HepG2 (cell line): ENCODE results near the gene ZNF829. TPM values are rescaled to one million over a fixed set of nuclear protein-coding genes. Genes with fewer than 3 reads are reported as not detected.

ENCODE experiments used
- ATAC-seq: fragments of 200-7000 bp; cut with Tn5 transposase; 3 replicates; pipeline ENCODE4 v1.9.1; 2020; ENCODE audit warnings: mild to moderate bottlenecking, moderate library complexity
- BruUV-seq: library from RNA; stranded (reverse); fragments of 400-500 nt; replicated peaks from 2 replicates; lab custom pipeline; 2021; lab: Mats Ljungman, UMichigan
- CTCF ChIA-PET: fragments of 300-600 bp; formaldehyde crosslinking; extraction: SDS; loops from one replicate; lab custom pipeline; 2021; ENCODE audit warnings: low total read pairs, inconsistent platforms, low intra/inter-chr PET ratio; lab: Yijun Ruan, JAX
- POLR2A ChIA-PET: fragments of 350-600 bp; sonication (Branson Sonifier 250); formaldehyde crosslinking; loops from one replicate; lab custom pipeline; 2020; ENCODE audit warnings: antibody characterized with exemption, inconsistent platforms; lab: Yijun Ruan, JAX
- DNase-seq: peaks from one replicate; pipeline ENCODE4 v3.0.0-alpha.2; 2015; ENCODE audit warnings: low spot score
- FAIRE-seq: peaks from 3 replicates; lab custom pipeline; 2011; peaks lifted over from hg19 to GRCh38; lab: Jason Lieb, UNC
- H2AFZ ChIP-seq: one replicate; pipeline ENCODE4 v1.6.1; 2011; ENCODE audit warnings: low read length, inconsistent platforms
- H3K27ac ChIP-seq: fragments of 300-600 bp; 3 replicates; pipeline ENCODE4 v1.8.0; 2011; ENCODE audit warnings: mixed run types, mild to moderate bottlenecking, mixed read lengths, low read length, inconsistent platforms; ENCODE audit not compliant: insufficient read depth; ENCODE audit errors: extremely low read length
- H3K27me3 ChIP-seq, 2 experiments: fragments of 200-600 bp in 1 of 2; 2 replicates in 1 of 2; 3 replicates in 1 of 2; pipeline versions ENCODE4 v1.6.0 to v1.8.0; 2011; ENCODE audit warnings: low read length in 2 of 2, mild to moderate bottlenecking in 2 of 2, moderate library complexity in 2 of 2, inconsistent platforms in 1 of 2; ENCODE audit not compliant: insufficient read depth in 2 of 2, control insufficient read depth in 1 of 2
- H3K36me3 ChIP-seq, 2 experiments: fragments of 200-600 bp in 1 of 2; replicated peaks in 1 of 2; 2 replicates in 1 of 2; 3 replicates in 1 of 2; pipeline versions ENCODE4 v1.5.1 to v1.8.0; 2011; ENCODE audit warnings: low read length in 2 of 2, inconsistent platforms in 1 of 2; ENCODE audit not compliant: insufficient read depth in 2 of 2, control insufficient read depth in 1 of 2
- H3K4me1 ChIP-seq: 2 replicates; pipeline ENCODE4 v1.5.1; 2012; ENCODE audit warnings: low read length, inconsistent platforms; ENCODE audit not compliant: insufficient read depth
- H3K4me2 ChIP-seq: 2 replicates; pipeline ENCODE4 v1.6.0; 2011; ENCODE audit warnings: low read depth, low read length, inconsistent platforms
- H3K4me3 ChIP-seq, 3 experiments: fragments of 200-600 bp in 1 of 3; sonication (generic), shearing (Covaris generic) in 1 of 3; replicated peaks in 1 of 3; 2 replicates each; pipeline ENCODE4 v1.5.1; 2011 to 2016; ENCODE audit warnings: low read length in 3 of 3, inconsistent platforms in 2 of 3, low read depth in 2 of 3, mild to moderate bottlenecking in 2 of 3, control low read depth in 1 of 3, mixed read lengths in 1 of 3; ENCODE audit not compliant: insufficient read depth in 1 of 3
- H3K79me2 ChIP-seq: one replicate; pipeline ENCODE4 v1.6.1; 2011; ENCODE audit warnings: low read length, inconsistent platforms; ENCODE audit not compliant: insufficient read depth
- H3K9ac ChIP-seq: 2 replicates; pipeline ENCODE4 v1.6.0; 2011; ENCODE audit warnings: mild to moderate bottlenecking, low read depth, low read length, inconsistent platforms; ENCODE audit not compliant: insufficient read depth
- H3K9me3 ChIP-seq: 2 replicates; pipeline ENCODE4 v1.5.1; 2012; ENCODE audit warnings: mild to moderate bottlenecking, low read length
- H4K20me1 ChIP-seq: 2 replicates; pipeline ENCODE4 v1.6.0; 2011; ENCODE audit warnings: inconsistent platforms, mild to moderate bottlenecking, low read length, moderate library complexity; ENCODE audit not compliant: insufficient read depth
- CBX2 ChIP-seq, 2 experiments: fragments of 200-600 bp in 1 of 2; sonication (generic); formaldehyde crosslinking in 1 of 2; IDR thresholded peaks; 2 replicates each; pipeline versions ENCODE4 v1.7.0 to v1.8.1; 2018 to 2022; ENCODE audit warnings: low read depth in 2 of 2, low read length in 1 of 2, mild to moderate bottlenecking in 1 of 2, missing genetic modification reagents in 1 of 2
- CREM ChIP-seq, 2 experiments: sonication (generic) in 1 of 2; formaldehyde crosslinking in 1 of 2; IDR thresholded peaks; 2 replicates each; pipeline versions ENCODE4 v1.4.0 to v1.6.1; 2016 to 2020; ENCODE audit warnings: antibody characterized with exemption in 1 of 2, mild to moderate bottlenecking in 1 of 2, missing genetic modification reagents in 1 of 2
- MIXL1 ChIP-seq: IDR thresholded peaks from 2 replicates; pipeline ENCODE4 v1.6.1; 2016
- RXRA ChIP-seq: sonication (generic); formaldehyde crosslinking; IDR thresholded peaks from 2 replicates; pipeline ENCODE4 v1.5.1; 2020; ENCODE audit warnings: missing genetic modification reagents
- SAFB2 ChIP-seq: sonication (generic); formaldehyde crosslinking; IDR thresholded peaks from 2 replicates; pipeline ENCODE4 v1.5.1; 2020; ENCODE audit warnings: missing genetic modification reagents, low read depth, mild to moderate bottlenecking, borderline replicate concordance
- SMC3 ChIP-seq: IDR thresholded peaks from 2 replicates; pipeline ENCODE4 v1.6.1; 2011; ENCODE audit warnings: low read length, improper control_type of control experiment
- TEAD3 ChIP-seq: optimal IDR thresholded peaks from 2 replicates; pipeline ENCODE3; 2016; ENCODE audit warnings: borderline replicate concordance
- ZNF160 ChIP-seq: sonication (generic); formaldehyde crosslinking; IDR thresholded peaks from 2 replicates; pipeline ENCODE4 v1.8.0; 2022; ENCODE audit warnings: mild to moderate bottlenecking, inconsistent platforms, missing genetic modification reagents
- ZNF232 ChIP-seq: sonication (generic); formaldehyde crosslinking; IDR thresholded peaks from 2 replicates; pipeline ENCODE4 v1.4.0; 2020; ENCODE audit warnings: missing genetic modification reagents, borderline replicate concordance
- ZNF329 ChIP-seq: sonication (generic); formaldehyde crosslinking; IDR thresholded peaks from 2 replicates; pipeline ENCODE4 v1.9.0; 2021; ENCODE audit warnings: low read depth, mild to moderate bottlenecking, missing genetic modification reagents
- ZNF740 ChIP-seq: sonication (generic); formaldehyde crosslinking; IDR thresholded peaks from 2 replicates; pipeline ENCODE4 v1.4.0; 2020; ENCODE audit warnings: missing genetic modification reagents
- ZNF768 ChIP-seq: sonication (generic); formaldehyde crosslinking; IDR thresholded peaks from 2 replicates; pipeline ENCODE4 v1.4.0; 2020; ENCODE audit warnings: missing genetic modification reagents
- WGBS: methylation state at CpG from one replicate; pipeline ENCODE4 v1.1.6; 2017; ENCODE audit warnings: low lambda C conversion rate; 5-methylcytosine and 5-hydroxymethylcytosine counted together
- in situ Hi-C: cut with HindIII; loops from 2 replicates; pipeline ENCODE4 v1.10.0; 2017; ENCODE audit warnings: low pct_unique_long_range_greater_than_20kb; ENCODE audit not compliant: extremely low pct_ligation_motif_present
- intact Hi-C: fragments of 100-400 bp; cut with micrococcal nuclease; formaldehyde crosslinking; loops from one replicate; pipeline ENCODE4 v1.10.0; 2022; ENCODE audit not compliant: unreplicated experiment
- polyA plus RNA-seq, 8 experiments: library from polyadenylated mRNA; depleted of rRNA in 3 of 8; stranded (reverse) in 7 of 8; unstranded in 1 of 8; fragments of >200 nt; fragmentation: Illumina TruSeq in 4 of 8; extraction: Trizol in 4 of 8; gene quantifications; 2 replicates each; pipeline versions ENCODE4 v1.2.1 to v1.2.3, GENCODE V29; 2011 to 2016; ENCODE audit warnings: low read depth in 4 of 8, missing spikeins in 1 of 8, mixed read lengths in 1 of 8; ENCODE audit not compliant: insufficient read depth in 1 of 8
- total RNA-seq, 5 experiments: library from RNA; depleted of rRNA; stranded (reverse); fragments of >200 nt; fragmentation: Illumina TruSeq; extraction: Trizol; gene quantifications; 2 replicates each; pipeline ENCODE4 v1.2.3, GENCODE V29; 2016; ENCODE audit warnings: low read depth in 1 of 5
- TF ChIP-seq, protein P1 (sequence below): IDR thresholded peaks from 2 replicates; pipeline ENCODE4 v1.6.1; 2016; ENCODE audit warnings: missing genetic modification reagents, missing compliant biosample characterization
- TF ChIP-seq, protein P2 (sequence below), 2 experiments: fragments of 450-650 bp in 1 of 2; sonication (generic) in 1 of 2; formaldehyde crosslinking; IDR thresholded peaks; 2 replicates each; pipeline versions ENCODE4 v1.5.0 to v1.8.0; 2020 to 2022; ENCODE audit warnings: mild to moderate bottlenecking in 1 of 2, missing genetic modification reagents in 1 of 2
- TF ChIP-seq, protein P3 (sequence below): sonication (generic); formaldehyde crosslinking; IDR thresholded peaks from 2 replicates; pipeline ENCODE4 v1.5.0; 2020; ENCODE audit warnings: mild to moderate bottlenecking, missing genetic modification reagents

ZNF829 gene
- total and polyA plus RNA-seq, 2 of the 13 experiments (the other 11 are each of a cell fraction or from before 2014, with no cell fraction given) = 0.15 to 0.86 TPM

- BruUV-seq = no TSS peak
- no peaks in the 10 kb centered on the region for H4K20me1 ChIP-seq
- FAIRE-seq = no peak
- H3K79me2 ChIP-seq = peaks cover 6% of the 10 kb centered on the region
- no peak for ATAC-seq
- DNase-seq = no peak
- WGBS = 100% methylated on average over 1 of the region's 1 CpG
- no peaks in the 10 kb centered on the region for H3K36me3 ChIP-seq
- intact Hi-C loops = no loop called here
- no peak overlapping the region for H3K9ac ChIP-seq
- peaks cover 0 to 4% of the 10 kb centered on the region in 2 experiments; a peak in 1 of 5 replicates for H3K27me3 ChIP-seq
- POLR2A ChIA-PET = interaction anchor here (4.8 kb wide), 1 partner anchor 10 kb away, joined by 169 read pairs; the partner anchor contains the start of gene ZNF790
- no peak overlapping the region for H3K4me3 ChIP-seq
- no peak overlapping the region for H3K4me2 ChIP-seq
- H3K9me3 ChIP-seq = no peaks in the 10 kb centered on the region
- TF ChIP-seq SAFB2 (CRISPR knock-in tag) (no peak), ZNF232 (no peak), CREM (IDR thresholded peaks at IDR 0.05) (no peak), CREM (CRISPR knock-in tag; IDR thresholded peaks at IDR 0.05) (no peak), MIXL1 (CRISPR knock-in tag) (no peak), ZNF329 (CRISPR knock-in tag) (no peak), SMC3 (no peak)
- TF ChIP-seq, protein P1, sequence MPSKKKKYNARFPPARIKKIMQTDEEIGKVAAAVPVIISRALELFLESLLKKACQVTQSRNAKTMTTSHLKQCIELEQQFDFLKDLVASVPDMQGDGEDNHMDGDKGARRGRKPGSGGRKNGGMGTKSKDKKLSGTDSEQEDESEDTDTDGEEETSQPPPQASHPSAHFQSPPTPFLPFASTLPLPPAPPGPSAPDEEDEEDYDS (CRISPR knock-in tag) = no peak
- TF ChIP-seq, all 625 proteins: peak for 0
- in situ Hi-C loops = no loop called here
- CTCF ChIA-PET = no interaction called here
- Histone ChIP-seq H2AFZ (no peak overlapping the region), H3K4me1 (peaks cover 12% of the 10 kb centered on the region), H3K27ac (no peak overlapping the region)
Observed at GRCh38 chr19:36847968-36848367, 68.1 kb downstream of the ZNF829 start.

DNA sequence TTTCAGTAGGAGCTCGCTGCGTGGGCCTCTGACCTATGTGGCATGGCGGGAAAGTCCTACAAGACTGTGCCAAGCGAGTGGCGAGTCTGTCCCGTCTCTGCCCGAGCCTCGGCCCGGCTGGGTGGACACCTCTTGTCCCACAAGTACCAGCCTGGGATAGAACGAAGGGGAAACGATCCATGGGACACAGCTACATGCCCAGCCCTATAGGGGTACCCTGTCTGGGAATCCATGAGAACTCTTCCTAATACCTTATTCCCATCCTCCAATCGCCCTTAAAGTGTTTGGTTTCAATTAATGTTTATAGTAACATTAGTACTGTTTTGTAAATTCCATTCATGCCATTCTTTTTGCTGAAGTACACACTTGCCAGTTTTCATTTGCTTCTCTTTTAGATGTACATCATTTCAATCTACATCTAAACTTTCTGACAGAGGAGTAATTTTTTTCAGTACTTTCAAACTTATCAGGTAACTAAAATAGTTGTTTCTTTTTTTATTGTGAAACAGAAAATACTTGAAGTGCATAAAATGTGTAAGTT is 77.2 kb downstream of the ZNF829 start:
- ChIA-PET POLR2A (interaction anchor here (0.7 to 3.6 kb wide), 8 partner anchors 11 to 853 kb away, joined by 3 to 169 read pairs (median 8); partner anchors contain the start of genes ZNF345, ZNF383, ZNF420 and ZNF527), CTCF (no interaction called here)
- no peaks in the 10 kb centered on the region; a peak in 1 of 5 replicates for H3K27me3 ChIP-seq
- peaks cover 0 to under 1% of the 10 kb centered on the region in 2 experiments; a peak in 2 of 5 replicates for H3K36me3 ChIP-seq
- H4K20me1 ChIP-seq = no peaks in the 10 kb centered on the region
- BruUV-seq = TSS peak; percentile 81
- DNase-seq (no peak), FAIRE-seq (no peak), ATAC-seq (peak; percentile 55)
- peak overlapping the region; percentile 28 for H2AFZ ChIP-seq
- WGBS = 5% methylated on average over 3 of the region's 12 CpGs
- in situ Hi-C loops (no loop called here), intact Hi-C loops (loop anchor here (1.0 to 5.0 kb wide), 3 partner anchors 11 to 267 kb away; partner anchors contain the start of genes ZNF345, ZNF529 and ZNF567)
- H3K4me1 ChIP-seq = peaks cover 19% of the 10 kb centered on the region
- peak overlapping the region; percentile 79 for H3K4me2 ChIP-seq
- H3K9me3 ChIP-seq = peaks cover 22% of the 10 kb centered on the region
- peak overlapping the region; percentile 77 to 85 (median 84) for H3K4me3 ChIP-seq
- H3K79me2 ChIP-seq = peaks cover 8% of the 10 kb centered on the region
- H3K9ac ChIP-seq = peak overlapping the region; percentile 82
- peak overlapping the region; percentile 86 for H3K27ac ChIP-seq
- TF ChIP-seq, protein P2, sequence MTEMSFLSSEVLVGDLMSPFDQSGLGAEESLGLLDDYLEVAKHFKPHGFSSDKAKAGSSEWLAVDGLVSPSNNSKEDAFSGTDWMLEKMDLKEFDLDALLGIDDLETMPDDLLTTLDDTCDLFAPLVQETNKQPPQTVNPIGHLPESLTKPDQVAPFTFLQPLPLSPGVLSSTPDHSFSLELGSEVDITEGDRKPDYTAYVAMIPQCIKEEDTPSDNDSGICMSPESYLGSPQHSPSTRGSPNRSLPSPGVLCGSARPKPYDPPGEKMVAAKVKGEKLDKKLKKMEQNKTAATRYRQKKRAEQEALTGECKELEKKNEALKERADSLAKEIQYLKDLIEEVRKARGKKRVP (CRISPR knock-in tag; IDR thresholded peaks at IDR 0.05) = 0 out of 4 replicates have a peak, but pooled peaks of 1 of the 2 experiments have one; percentile 17
- TF ChIP-seq TEAD3 (peak; percentile 1), ZNF160 (CRISPR knock-in tag) (peak; percentile 10; the same call in 1 of the 2 replicates), CBX2 (IDR thresholded peaks at IDR 0.05; ENCODE audit: low read depth, low read length) (no peak), CBX2 (CRISPR knock-in tag; IDR thresholded peaks at IDR 0.05; ENCODE audit: low read depth) (no peak), ZNF768 (CRISPR knock-in tag) (no peak), ZNF740 (CRISPR knock-in tag) (no peak), RXRA (CRISPR knock-in tag) (0 out of 2 replicates have a peak, but pooled peaks have one; percentile 8)
- TF ChIP-seq, protein P3, sequence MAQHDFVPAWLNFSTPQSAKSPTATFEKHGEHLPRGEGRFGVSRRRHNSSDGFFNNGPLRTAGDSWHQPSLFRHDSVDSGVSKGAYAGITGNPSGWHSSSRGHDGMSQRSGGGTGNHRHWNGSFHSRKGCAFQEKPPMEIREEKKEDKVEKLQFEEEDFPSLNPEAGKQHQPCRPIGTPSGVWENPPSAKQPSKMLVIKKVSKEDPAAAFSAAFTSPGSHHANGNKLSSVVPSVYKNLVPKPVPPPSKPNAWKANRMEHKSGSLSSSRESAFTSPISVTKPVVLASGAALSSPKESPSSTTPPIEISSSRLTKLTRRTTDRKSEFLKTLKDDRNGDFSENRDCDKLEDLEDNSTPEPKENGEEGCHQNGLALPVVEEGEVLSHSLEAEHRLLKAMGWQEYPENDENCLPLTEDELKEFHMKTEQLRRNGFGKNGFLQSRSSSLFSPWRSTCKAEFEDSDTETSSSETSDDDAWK (CRISPR knock-in tag) = no peak
